BLaER1 treated with 17β-estradiol and CSF1 and Interleukin-3, amounts not matched to agents 10 nM and 100 nM (cell line): ENCODE results near the gene OSM.
"Not testable (repeated sequence)": the region's sequence is repeated elsewhere in the genome, so short reads cannot be mapped to it uniquely, and the experiment has no call there.

Experiments
- H3K27ac ChIP-seq, 11 experiments: shearing (Covaris generic); formaldehyde crosslinking; 2 replicates each; pipeline ENCODE4 v1.8.1; 2022
- H3K27me3 ChIP-seq, 11 experiments: shearing (Covaris generic); formaldehyde crosslinking; 2 replicates each; pipeline ENCODE4 v1.8.1; 2022
- H3K36me3 ChIP-seq, 11 experiments: shearing (Covaris generic); formaldehyde crosslinking; 2 replicates each; pipeline ENCODE4 v1.8.1; 2022
- H3K4me1 ChIP-seq, 10 experiments: shearing (Covaris generic); formaldehyde crosslinking; 2 replicates each; pipeline ENCODE4 v1.8.1; 2022
- H3K4me2 ChIP-seq, 11 experiments: shearing (Covaris generic); formaldehyde crosslinking; 2 replicates each; pipeline ENCODE4 v1.8.1; 2022
- H3K4me3 ChIP-seq, 10 experiments: shearing (Covaris generic); formaldehyde crosslinking; 2 replicates each; pipeline ENCODE4 v1.8.1; 2022
- H3K9ac ChIP-seq, 11 experiments: shearing (Covaris generic); formaldehyde crosslinking; 2 replicates each; pipeline ENCODE4 v1.8.1; 2022
- H3K9me3 ChIP-seq, 11 experiments: shearing (Covaris generic); formaldehyde crosslinking; replicated peaks in 1 of 11; 2 replicates each; pipeline ENCODE4 v1.8.1; 2022
- H4K20me1 ChIP-seq, 11 experiments: shearing (Covaris generic); formaldehyde crosslinking; 2 replicates each; pipeline ENCODE4 v1.8.1; 2022
- Cebpa-rat ChIP-seq, 11 experiments: shearing (Covaris generic); IDR thresholded peaks; 2 replicates each; pipeline ENCODE4 v1.8.1; 2022

Gene OSM

DNA sequence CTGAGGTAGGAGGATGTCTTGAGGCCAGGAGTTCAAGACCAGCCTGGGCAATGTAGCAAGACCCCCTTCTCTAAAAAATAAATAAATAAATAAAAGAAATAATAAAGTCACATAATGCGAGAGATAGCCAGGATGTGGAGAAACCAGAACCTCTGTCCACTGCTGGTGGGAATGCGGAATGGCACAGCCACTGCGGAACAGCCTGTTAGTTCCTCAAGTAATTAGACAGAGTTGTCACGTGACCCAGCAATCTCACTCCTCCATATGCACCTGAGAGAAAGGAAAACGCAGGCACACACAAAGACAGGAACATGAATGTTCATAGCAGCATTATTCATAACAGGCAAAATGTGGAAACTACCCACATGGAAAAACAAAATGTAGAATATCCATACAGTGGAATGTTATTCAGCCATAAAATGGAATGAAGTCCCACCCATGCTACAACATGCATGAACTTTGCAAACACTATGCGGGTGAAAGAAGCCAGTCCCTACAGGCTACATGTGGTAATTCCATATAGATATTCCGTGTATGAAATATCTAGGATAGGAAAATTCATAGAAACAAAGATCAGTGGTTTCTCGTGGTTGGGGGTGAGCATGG is 47.5 kb downstream of the OSM start:
- Histone ChIP-seq H3K4me2 (no peak overlapping the region), H3K9me3 (no peaks in the 10 kb centered on the region), H4K20me1 (peaks cover 0 to 6% (median 0%) of the 10 kb centered on the region in 11 experiments; a peak in 1 of 22 replicates), H3K27me3 (peaks cover 0 to 24% (median 0%) of the 10 kb centered on the region in 11 experiments; a peak in 8 of 22 replicates), H3K4me3 (no peak overlapping the region), H3K9ac (no peak overlapping the region), H3K4me1 (peaks cover 25 to 66% (median 49%) of the 10 kb centered on the region in 10 experiments), H3K36me3 (no peaks in the 10 kb centered on the region), H3K27ac (no peak overlapping the region)
- no peak for TF ChIP-seq Cebpa-rat (IDR thresholded peaks at IDR 0.05)

DNA sequence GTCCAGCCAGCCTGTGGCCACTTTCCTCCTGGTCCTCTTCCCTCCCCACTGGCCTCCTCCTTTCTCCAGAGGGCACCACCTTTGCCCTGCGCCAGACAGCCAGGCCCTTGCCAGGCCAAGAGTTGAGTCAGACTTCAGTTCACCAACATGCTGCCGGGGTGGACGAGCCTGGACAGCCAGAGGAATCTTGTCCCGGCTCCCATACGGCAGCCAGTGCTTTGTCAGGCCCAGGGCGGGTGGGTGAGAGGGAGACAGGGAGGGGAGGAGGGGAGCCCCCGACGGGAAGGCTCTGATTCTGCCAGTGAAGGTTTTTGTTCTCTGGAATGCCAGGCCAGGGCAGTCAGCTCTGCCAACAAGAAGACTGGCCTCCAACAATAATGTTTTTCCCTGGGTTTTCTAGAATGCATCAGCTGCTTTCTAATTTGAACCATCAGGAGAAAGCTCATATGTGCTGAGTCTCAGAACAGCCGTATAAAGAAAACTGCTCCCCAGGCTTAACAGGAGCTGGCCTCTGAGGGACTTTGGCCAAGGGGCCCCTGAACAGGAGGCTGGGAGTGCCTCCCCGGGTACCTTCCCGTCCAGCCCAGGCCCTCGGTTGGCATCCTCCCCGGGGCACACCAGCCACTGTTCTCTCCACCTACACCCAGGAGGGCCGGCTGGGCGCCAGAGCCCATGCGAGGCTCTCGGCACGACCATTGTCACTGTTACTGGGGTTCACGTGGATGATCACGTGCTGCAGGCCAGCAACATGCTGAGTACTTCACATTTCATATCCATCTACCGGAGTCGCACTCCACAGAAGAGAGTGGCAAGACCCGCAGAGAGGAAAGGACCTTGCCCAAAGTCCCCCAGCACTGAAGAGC is 48.7 kb downstream of the OSM start:
- H3K4me3 ChIP-seq, result no peak overlapping the region
- TF ChIP-seq Cebpa-rat (IDR thresholded peaks at IDR 0.05), result no peak
- no peak overlapping the region; a peak in 1 of 22 replicates for H3K9ac ChIP-seq
- no peaks in the 10 kb centered on the region for H3K9me3 ChIP-seq
- no peak overlapping the region; a peak in 1 of 22 replicates for H3K4me2 ChIP-seq
- H4K20me1 ChIP-seq, result peaks cover 0 to 6% (median 0%) of the 10 kb centered on the region in 11 experiments; a peak in 1 of 22 replicates
- no peaks in the 10 kb centered on the region for H3K36me3 ChIP-seq
- H3K27ac ChIP-seq, result no peak overlapping the region; a peak in 1 of 22 replicates
- H3K27me3 ChIP-seq, result peaks cover 0 to 24% (median 0%) of the 10 kb centered on the region in 11 experiments; a peak in 8 of 22 replicates
- H3K4me1 ChIP-seq, result peaks cover 25 to 65% (median 48%) of the 10 kb centered on the region in 10 experiments

DNA sequence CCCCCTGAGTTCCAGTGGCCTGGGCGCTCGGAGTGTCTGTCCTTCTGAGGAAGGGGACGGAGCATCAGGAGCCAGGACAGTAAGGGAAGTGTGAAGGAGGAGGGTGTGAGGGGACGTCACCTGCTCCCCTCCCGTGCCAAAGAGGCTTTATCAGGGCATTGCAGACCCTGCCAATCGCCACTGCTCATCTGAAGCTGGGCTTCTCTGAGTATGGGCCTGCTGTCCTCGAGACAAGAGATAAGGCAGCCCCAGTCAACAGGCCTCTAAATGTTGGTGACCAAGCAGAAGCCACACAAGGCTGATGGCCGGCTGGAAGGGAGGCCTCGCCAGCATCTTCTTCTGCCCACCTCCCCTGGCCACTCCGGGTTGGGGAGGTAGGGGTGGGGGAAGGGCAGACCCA is 49.9 kb downstream of the OSM start:
- Histone ChIP-seq H3K9ac (no peak overlapping the region), H4K20me1 (peaks cover 0 to 6% (median 0%) of the 10 kb centered on the region in 11 experiments; a peak in 1 of 22 replicates), H3K4me2 (no peak overlapping the region), H3K36me3 (no peaks in the 10 kb centered on the region), H3K9me3 (no peaks in the 10 kb centered on the region), H3K4me1 (peaks cover 37 to 65% (median 50%) of the 10 kb centered on the region in 10 experiments), H3K27ac (no peak overlapping the region), H3K4me3 (no peak overlapping the region), H3K27me3 (peaks cover 0 to 18% (median 0%) of the 10 kb centered on the region in 11 experiments; a peak in 8 of 22 replicates)
- no peak for TF ChIP-seq Cebpa-rat (IDR thresholded peaks at IDR 0.05)

DNA sequence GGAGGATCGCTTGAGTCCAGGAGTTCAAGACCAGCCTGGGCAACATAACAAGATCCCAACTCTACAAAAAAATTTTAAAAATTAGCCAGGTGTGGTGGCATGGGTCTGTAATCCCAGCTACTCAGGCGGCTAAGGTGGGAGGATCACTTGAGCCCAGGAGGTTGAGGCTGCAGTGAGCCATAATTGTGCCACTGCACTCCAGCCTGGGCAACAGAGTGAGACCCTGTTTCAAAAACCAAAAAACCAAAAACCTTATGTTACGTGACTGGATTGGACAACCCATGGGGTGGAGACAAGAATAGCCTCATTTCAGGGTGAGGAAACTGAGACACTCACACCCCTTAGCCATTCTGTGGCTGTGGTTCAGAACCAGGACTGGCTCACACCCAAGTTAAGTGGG is 50.4 kb downstream of the OSM start:
- H3K4me3 ChIP-seq, H3K4me2 ChIP-seq, H3K9ac ChIP-seq, H4K20me1 ChIP-seq, H3K9me3 ChIP-seq, H3K36me3 ChIP-seq, H3K27ac ChIP-seq: not testable (repeated sequence)
- H3K27me3 ChIP-seq, result peaks cover 0 to 13% (median 0%) of the 10 kb centered on the region in 11 experiments; a peak in 8 of 22 replicates
- peaks cover 33 to 65% (median 50%) of the 10 kb centered on the region in 10 experiments for H3K4me1 ChIP-seq

DNA sequence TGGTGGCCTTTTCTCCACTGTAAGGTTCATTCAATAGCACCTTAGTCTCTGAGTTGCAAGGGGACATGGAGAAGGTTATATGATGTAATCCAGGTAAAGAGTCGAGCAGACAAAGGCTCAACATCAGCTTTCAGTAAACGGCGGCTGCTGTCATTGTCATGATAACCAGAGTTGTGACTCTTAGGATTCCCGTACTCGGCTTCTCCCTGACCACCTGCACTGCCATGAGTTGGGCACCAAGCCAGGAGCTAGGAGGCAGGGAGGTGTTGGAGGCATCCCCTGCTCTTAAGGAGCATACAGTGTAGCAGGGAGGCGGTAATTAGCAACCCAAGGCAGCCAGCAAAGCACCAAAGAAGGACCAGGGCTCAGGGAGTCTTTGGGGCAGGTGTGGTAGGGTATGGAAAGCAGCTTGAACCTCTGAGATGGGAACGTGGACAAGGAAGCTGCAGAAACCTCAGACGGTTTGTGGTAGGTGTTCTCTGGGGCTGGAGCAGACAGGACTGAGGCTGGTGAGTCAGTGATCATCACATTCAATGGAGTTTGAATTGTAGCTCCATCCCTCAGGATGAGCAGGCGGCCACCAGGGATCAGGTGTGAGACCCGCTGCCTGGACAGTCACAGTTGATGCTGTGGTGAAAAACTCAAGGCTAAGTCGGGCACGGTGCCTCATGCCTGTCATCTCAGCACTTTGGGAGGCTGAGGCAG is 51.8 kb downstream of the OSM start:
- no peak overlapping the region for H3K9ac ChIP-seq
- H3K4me1 ChIP-seq, result peaks cover 23 to 55% (median 45%) of the 10 kb centered on the region in 10 experiments
- no peaks in the 10 kb centered on the region for H3K9me3 ChIP-seq
- TF ChIP-seq Cebpa-rat (IDR thresholded peaks at IDR 0.05), result no peak
- H3K4me3 ChIP-seq, result no peak overlapping the region
- peak overlapping the region in 8 of 11 experiments; percentile 14 to 92 (median 40); a peak in 8 of 22 replicates for H3K4me2 ChIP-seq
- H3K27me3 ChIP-seq, result no peaks in the 10 kb centered on the region; a peak in 1 of 22 replicates
- H4K20me1 ChIP-seq, result no peaks in the 10 kb centered on the region
- H3K36me3 ChIP-seq, result no peaks in the 10 kb centered on the region
- no peak overlapping the region for H3K27ac ChIP-seq

DNA sequence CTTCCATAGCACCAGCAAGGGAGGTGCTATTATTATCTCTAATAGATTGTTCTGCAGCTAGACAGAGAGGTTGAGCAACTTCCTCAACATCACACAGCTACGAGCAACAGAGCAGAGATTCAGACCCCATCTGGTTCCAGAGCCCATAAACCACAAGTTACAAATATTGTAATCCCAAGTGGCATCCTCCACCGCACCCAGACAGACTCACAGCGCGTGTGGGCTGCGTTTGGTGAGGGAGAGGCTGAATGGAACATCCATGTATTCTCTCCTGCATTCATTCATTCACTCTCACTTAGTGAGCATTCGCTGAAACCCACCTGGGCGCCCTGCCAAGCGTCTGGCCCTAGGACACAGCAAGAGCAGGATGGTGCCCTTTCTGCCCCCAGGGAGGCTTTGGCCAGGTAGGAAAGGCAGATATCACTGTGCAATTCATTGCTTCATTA is 53.6 kb downstream of the OSM start:
- H3K27me3 ChIP-seq, result no peaks in the 10 kb centered on the region; a peak in 1 of 22 replicates
- no peaks in the 10 kb centered on the region for H3K36me3 ChIP-seq
- H3K4me1 ChIP-seq, result peaks cover 35 to 69% (median 57%) of the 10 kb centered on the region in 10 experiments
- H3K9ac ChIP-seq, result peak overlapping the region in 9 of 11 experiments; percentile 41 to 67 (median 50); a peak in 11 of 22 replicates
- peak overlapping the region in 4 of 10 experiments; percentile 11 to 37 (median 26); a peak in 3 of 20 replicates for H3K4me3 ChIP-seq
- no peaks in the 10 kb centered on the region for H4K20me1 ChIP-seq
- peak overlapping the region in 10 of 11 experiments; percentile 46 to 77 (median 72); a peak in 21 of 22 replicates for H3K27ac ChIP-seq
- peak in 4 of 11 experiments; percentile 52 to 79 (median 78); a peak in 7 of 22 replicates for TF ChIP-seq Cebpa-rat (IDR thresholded peaks at IDR 0.05)
- H3K4me2 ChIP-seq, result peak overlapping the region; percentile 80 to 93 (median 87)
- no peaks in the 10 kb centered on the region for H3K9me3 ChIP-seq
